SIG-M5 (cell line): ENCODE measurements around the gene TOMT.
"Not testable (repeated sequence)": the region's sequence is repeated elsewhere in the genome, so short reads cannot be mapped to it uniquely, and the experiment has no call there.

Experiments used
- DNase-seq: peaks from one replicate; lab custom pipeline; 2025; lab: John Stamatoyannopoulos, UW

TOMT gene

GRCh38 chr11:72127923-72128322, 22.2 kb downstream of the TOMT start:
- no peak for DNase-seq

GRCh38 chr11:72129381-72129780, 23.7 kb downstream of the TOMT start:
- DNase-seq, result no peak

GRCh38 chr11:72132646-72133045, 26.9 kb downstream of the TOMT start:
- DNase-seq, result no peak

GRCh38 chr11:72135473-72135872, 29.7 kb downstream of the TOMT start, which contains the start of gene FOLR3:
Gene FOLR3, plus strand, starts transcription at chr11:72135725. Its CDS starts 228 bp downstream, at chr11:72135953.
- not testable (repeated sequence) for DNase-seq

- no peak for DNase-seq
Measured at GRCh38 chr11:72135891-72136683, 30.4 kb downstream of the TOMT start.

- no peak for DNase-seq
Measured at GRCh38 chr11:72136684-72137262, 31.0 kb downstream of the TOMT start.

GRCh38 chr11:72138821-72139390, 33.2 kb downstream of the TOMT start:
- no peak for DNase-seq

- DNase-seq, result no peak
Measured at GRCh38 chr11:72139500-72139899, 33.8 kb downstream of the TOMT start.

GRCh38 chr11:72140661-72141060, 34.9 kb downstream of the TOMT start:
- DNase-seq, result no peak

GRCh38 chr11:72141066-72141465, 35.3 kb downstream of the TOMT start:
- DNase-seq, result no peak

- DNase-seq, result not testable (repeated sequence)
Measured at GRCh38 chr11:72142086-72142485, 36.4 kb downstream of the TOMT start.

- not testable (repeated sequence) for DNase-seq
Measured at GRCh38 chr11:72142543-72142942, 36.8 kb downstream of the TOMT start.

- no peak for DNase-seq
Measured at GRCh38 chr11:72144807-72145565, 39.3 kb downstream of the TOMT start.

- no peak for DNase-seq
Measured at GRCh38 chr11:72146625-72147024, 40.9 kb downstream of the TOMT start.

- no peak for DNase-seq
Measured at GRCh38 chr11:72150882-72151281, 45.2 kb downstream of the TOMT start.

GRCh38 chr11:72153874-72154273, 48.1 kb downstream of the TOMT start:
- not testable (repeated sequence) for DNase-seq

- DNase-seq, result no peak
Measured at GRCh38 chr11:72154816-72155215, 49.1 kb downstream of the TOMT start.

- no peak for DNase-seq
Measured at GRCh38 chr11:72155751-72156150, 50.0 kb downstream of the TOMT start.

GRCh38 chr11:72157131-72157530, 51.4 kb downstream of the TOMT start:
- DNase-seq, result no peak
